Stimulated activated effector memory CD8-positive, alpha-beta T cell treated with anti-CD3 and anti-CD28 coated beads, Interleukin-12 subunit alpha, Interleukin-12 subunit beta, amount 100 ng/mL, for 72 hours (primary cell): ENCODE measurements around the gene DLG2.
"Not testable (repeated sequence)": the region's sequence is repeated elsewhere in the genome, so short reads cannot be mapped to it uniquely, and the experiment has no call there.

Source experiments
- ATAC-seq: fragments of 150-1000 bp; cut with Tn5 transposase; 2 replicates; pipeline ENCODE4 v1.10.0; 2021
- DNase-seq, 2 donors: peaks; one replicate each; pipeline ENCODE4 v3.0.0; 2021 to 2022; ENCODE audit warnings: low spot score in 2 of 2
- H3K27ac Mint-ChIP-seq: one replicate; pipeline ENCODE4 v1.8.0; 2022; ENCODE audit warnings: mild to moderate bottlenecking, mixed read lengths
- H3K36me3 Mint-ChIP-seq: one replicate; pipeline ENCODE4 v1.8.0; 2022; ENCODE audit warnings: mild to moderate bottlenecking, mixed read lengths
- H3K4me1 Mint-ChIP-seq: one replicate; pipeline ENCODE4 v1.8.0; 2022; ENCODE audit warnings: mixed read lengths
- H3K4me3 Mint-ChIP-seq: one replicate; pipeline ENCODE4 v1.8.0; 2022; ENCODE audit warnings: mild to moderate bottlenecking, mixed read lengths
- H3K9me3 Mint-ChIP-seq: one replicate; pipeline ENCODE4 v1.8.0; 2022; ENCODE audit warnings: mixed read lengths

The DLG2 gene

GRCh38 chr11:83784419-83784818, 1842.7 kb downstream of the DLG2 start:
- no peak for DNase-seq
- Mint-ChIP-seq H3K4me1 (no peaks in the 10 kb centered on the region), H3K36me3 (no peaks in the 10 kb centered on the region), H3K4me3 (no peak overlapping the region), H3K27ac (no peak overlapping the region), H3K9me3 (no peaks in the 10 kb centered on the region)
- no peak for ATAC-seq

GRCh38 chr11:83782329-83782728, 1844.8 kb downstream of the DLG2 start:
- DNase-seq (no peak), ATAC-seq (no peak)
- H3K36me3 Mint-ChIP-seq: no peaks in the 10 kb centered on the region
- H3K27ac Mint-ChIP-seq: no peak overlapping the region
- H3K9me3 Mint-ChIP-seq: no peaks in the 10 kb centered on the region
- no peaks in the 10 kb centered on the region for H3K4me1 Mint-ChIP-seq
- no peak overlapping the region for H3K4me3 Mint-ChIP-seq

GRCh38 chr11:83779876-83780275, 1847.3 kb downstream of the DLG2 start:
- Mint-ChIP-seq H3K27ac (no peak overlapping the region), H3K9me3 (peaks cover 3% of the 10 kb centered on the region), H3K4me1 (no peaks in the 10 kb centered on the region), H3K36me3 (no peaks in the 10 kb centered on the region), H3K4me3 (no peak overlapping the region)
- DNase-seq (no peak), ATAC-seq (no peak)

- no peaks in the 10 kb centered on the region for H3K36me3 Mint-ChIP-seq
- no peaks in the 10 kb centered on the region for H3K4me1 Mint-ChIP-seq
- H3K4me3 Mint-ChIP-seq: no peak overlapping the region
- ATAC-seq: no peak
- peaks cover 3% of the 10 kb centered on the region for H3K9me3 Mint-ChIP-seq
- H3K27ac Mint-ChIP-seq: no peak overlapping the region
- DNase-seq: no peak
Measured at GRCh38 chr11:83778596-83778995, 1848.5 kb downstream of the DLG2 start.

- H3K4me1 Mint-ChIP-seq: no peaks in the 10 kb centered on the region
- DNase-seq: no peak
- no peak overlapping the region for H3K27ac Mint-ChIP-seq
- no peak for ATAC-seq
- no peak overlapping the region for H3K4me3 Mint-ChIP-seq
- H3K9me3 Mint-ChIP-seq: peaks cover 7% of the 10 kb centered on the region
- H3K36me3 Mint-ChIP-seq: no peaks in the 10 kb centered on the region
Measured at GRCh38 chr11:83773950-83774880, 1852.9 kb downstream of the DLG2 start.

- ATAC-seq (no peak), DNase-seq (no peak)
- Mint-ChIP-seq H3K27ac (no peak overlapping the region), H3K9me3 (peaks cover 4% of the 10 kb centered on the region), H3K4me1 (no peaks in the 10 kb centered on the region), H3K4me3 (no peak overlapping the region), H3K36me3 (no peaks in the 10 kb centered on the region)
Measured at GRCh38 chr11:83768489-83768888, 1858.7 kb downstream of the DLG2 start.

- ATAC-seq: no peak
- no peak for DNase-seq
- Mint-ChIP-seq H3K9me3 (peaks cover 4% of the 10 kb centered on the region), H3K27ac (no peak overlapping the region), H3K4me3 (no peak overlapping the region), H3K4me1 (no peaks in the 10 kb centered on the region), H3K36me3 (no peaks in the 10 kb centered on the region)
Measured at GRCh38 chr11:83766932-83767331, 1860.2 kb downstream of the DLG2 start.

GRCh38 chr11:83764643-83765042, 1862.5 kb downstream of the DLG2 start:
- Mint-ChIP-seq H3K4me3 (no peak overlapping the region), H3K9me3 (no peaks in the 10 kb centered on the region), H3K27ac (no peak overlapping the region), H3K36me3 (no peaks in the 10 kb centered on the region), H3K4me1 (no peaks in the 10 kb centered on the region)
- DNase-seq: no peak
- no peak for ATAC-seq

- ATAC-seq (no peak), DNase-seq (no peak)
- Mint-ChIP-seq H3K9me3 (no peaks in the 10 kb centered on the region), H3K4me3 (no peak overlapping the region), H3K4me1 (no peaks in the 10 kb centered on the region), H3K27ac (no peak overlapping the region), H3K36me3 (no peaks in the 10 kb centered on the region)
Measured at GRCh38 chr11:83760932-83761331, 1866.2 kb downstream of the DLG2 start.

- Mint-ChIP-seq H3K4me1 (no peaks in the 10 kb centered on the region), H3K4me3 (no peak overlapping the region), H3K36me3 (no peaks in the 10 kb centered on the region), H3K27ac (no peak overlapping the region), H3K9me3 (no peaks in the 10 kb centered on the region)
- DNase-seq: no peak
- no peak for ATAC-seq
Measured at GRCh38 chr11:83759148-83759547, 1868.0 kb downstream of the DLG2 start.

- no peak overlapping the region for H3K4me3 Mint-ChIP-seq
- ATAC-seq (no peak), DNase-seq (no peak)
- H3K36me3 Mint-ChIP-seq: no peaks in the 10 kb centered on the region
- H3K4me1 Mint-ChIP-seq: no peaks in the 10 kb centered on the region
- no peak overlapping the region for H3K27ac Mint-ChIP-seq
- peaks cover 11% of the 10 kb centered on the region for H3K9me3 Mint-ChIP-seq
Measured at GRCh38 chr11:83751041-83751440, 1876.1 kb downstream of the DLG2 start.

GRCh38 chr11:83746921-83747585, 1880.1 kb downstream of the DLG2 start:
- DNase-seq: no peak
- Mint-ChIP-seq H3K9me3 (peaks cover 14% of the 10 kb centered on the region), H3K4me3 (no peak overlapping the region), H3K27ac (no peak overlapping the region), H3K4me1 (no peaks in the 10 kb centered on the region), H3K36me3 (no peaks in the 10 kb centered on the region)
- ATAC-seq: no peak

GRCh38 chr11:83744620-83745192, 1882.4 kb downstream of the DLG2 start:
- ATAC-seq (no peak), DNase-seq (no peak)
- H3K36me3 Mint-ChIP-seq: no peaks in the 10 kb centered on the region
- no peak overlapping the region for H3K27ac Mint-ChIP-seq
- H3K4me1 Mint-ChIP-seq: no peaks in the 10 kb centered on the region
- H3K4me3 Mint-ChIP-seq: no peak overlapping the region
- peaks cover 6% of the 10 kb centered on the region for H3K9me3 Mint-ChIP-seq

GRCh38 chr11:83736684-83737083, 1890.5 kb downstream of the DLG2 start:
- H3K4me3 Mint-ChIP-seq: no peak overlapping the region
- ATAC-seq (no peak), DNase-seq (no peak)
- no peaks in the 10 kb centered on the region for H3K9me3 Mint-ChIP-seq
- no peak overlapping the region for H3K27ac Mint-ChIP-seq
- H3K4me1 Mint-ChIP-seq: no peaks in the 10 kb centered on the region
- no peaks in the 10 kb centered on the region for H3K36me3 Mint-ChIP-seq

- no peaks in the 10 kb centered on the region for H3K9me3 Mint-ChIP-seq
- no peaks in the 10 kb centered on the region for H3K4me1 Mint-ChIP-seq
- no peaks in the 10 kb centered on the region for H3K36me3 Mint-ChIP-seq
- no peak overlapping the region for H3K27ac Mint-ChIP-seq
- ATAC-seq (no peak), DNase-seq (no peak)
- H3K4me3 Mint-ChIP-seq: no peak overlapping the region
Measured at GRCh38 chr11:83734120-83734519, 1893.0 kb downstream of the DLG2 start.

- not testable (repeated sequence) for H3K36me3 Mint-ChIP-seq, H3K9me3 Mint-ChIP-seq, ATAC-seq, DNase-seq, H3K4me1 Mint-ChIP-seq, H3K4me3 Mint-ChIP-seq, H3K27ac Mint-ChIP-seq
Measured at GRCh38 chr11:83731288-83731687, 1895.9 kb downstream of the DLG2 start.
